Stimulated activated CD4-positive, alpha-beta T cell treated with anti-CD3 and anti-CD28 coated beads, Interleukin-4, amount 100 ng/mL, for 48 hours (primary cell): ENCODE data around the gene DICER1.

ENCODE experiments used
- DNase-seq, 2 donors: peaks; one replicate each; pipeline ENCODE4 v3.0.0-alpha.2; 2020; ENCODE audit warnings: low read depth in 2 of 2

The DICER1 gene

DNA sequence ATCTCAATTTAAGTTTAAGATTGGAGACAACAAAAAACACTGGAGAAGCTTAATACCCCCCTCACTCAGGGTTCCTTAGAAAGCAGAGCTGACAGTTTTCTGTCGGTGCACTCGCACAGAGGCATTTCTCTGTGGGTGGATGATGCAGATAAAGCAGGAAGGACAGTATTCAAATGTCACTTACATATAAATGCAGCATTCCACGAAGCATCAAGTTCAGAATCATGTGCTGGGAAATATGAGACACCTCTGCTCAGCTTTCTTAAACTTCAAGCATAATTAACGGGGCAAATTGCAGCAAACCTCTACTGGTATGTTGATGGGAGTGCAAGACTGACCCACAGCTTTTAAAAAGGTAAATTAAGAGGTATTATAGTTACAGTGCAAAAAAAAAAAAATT is 68.7 kb downstream of the DICER1 start:
- no peak for DNase-seq

DNA sequence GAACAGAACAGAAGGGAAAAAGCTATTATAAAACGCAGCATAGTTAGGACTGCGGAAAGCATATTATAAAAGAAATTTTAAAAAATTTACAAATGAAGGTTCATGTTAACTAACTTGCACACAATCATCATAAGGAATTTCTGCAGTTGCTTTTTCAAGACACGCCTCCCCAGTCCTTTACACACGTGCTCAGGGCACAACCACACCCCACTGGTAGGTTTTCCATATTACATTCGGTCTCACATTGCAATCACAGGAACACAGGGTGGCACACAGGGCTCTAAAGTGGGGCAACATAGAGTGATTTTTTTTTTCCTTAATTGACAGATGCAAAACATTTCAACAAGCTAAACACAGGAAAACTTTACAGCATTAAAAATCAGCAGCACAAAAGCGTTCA is 69.7 kb downstream of the DICER1 start:
- no peak for DNase-seq

DNA sequence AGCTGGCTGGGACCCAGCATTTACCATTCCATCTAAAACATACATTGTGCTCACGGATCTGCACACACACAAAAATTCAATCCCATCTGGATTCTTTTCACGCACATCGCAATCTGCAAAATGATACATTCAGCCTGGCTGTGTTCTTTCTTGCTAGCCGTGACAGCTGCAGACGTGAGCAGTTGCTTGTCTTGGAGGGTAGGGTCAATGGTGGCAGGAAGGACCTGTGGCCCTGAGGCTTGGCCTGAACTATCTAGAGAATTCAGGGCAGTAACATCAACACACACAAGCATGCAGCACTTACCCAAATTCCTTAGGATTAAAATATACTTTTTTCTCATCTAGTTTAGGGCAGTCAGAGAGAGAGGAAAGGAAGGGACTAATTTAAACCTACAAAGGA is 72.0 kb downstream of the DICER1 start:
- DNase-seq = no peak

DNA sequence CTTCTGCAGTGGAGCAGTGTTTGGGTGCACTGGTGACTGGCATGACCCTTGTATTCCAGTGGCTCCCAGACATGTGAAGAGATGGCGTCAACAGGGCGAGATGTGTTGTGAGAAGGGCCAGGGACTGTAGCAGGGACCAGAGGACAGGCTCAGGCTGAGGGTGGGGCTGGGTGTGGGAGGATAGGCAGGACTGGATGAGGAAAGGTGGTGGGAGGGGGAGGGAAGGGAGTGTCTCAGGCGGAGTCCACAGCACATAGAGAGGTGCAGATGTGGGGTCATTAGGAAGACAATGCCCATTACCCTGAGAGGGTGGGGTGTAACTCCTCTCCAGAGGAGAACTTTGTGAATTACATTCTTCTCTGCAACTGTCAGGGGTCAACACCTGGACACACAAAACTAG is 78.5 kb downstream of the DICER1 start:
- DNase-seq = no peak

DNA sequence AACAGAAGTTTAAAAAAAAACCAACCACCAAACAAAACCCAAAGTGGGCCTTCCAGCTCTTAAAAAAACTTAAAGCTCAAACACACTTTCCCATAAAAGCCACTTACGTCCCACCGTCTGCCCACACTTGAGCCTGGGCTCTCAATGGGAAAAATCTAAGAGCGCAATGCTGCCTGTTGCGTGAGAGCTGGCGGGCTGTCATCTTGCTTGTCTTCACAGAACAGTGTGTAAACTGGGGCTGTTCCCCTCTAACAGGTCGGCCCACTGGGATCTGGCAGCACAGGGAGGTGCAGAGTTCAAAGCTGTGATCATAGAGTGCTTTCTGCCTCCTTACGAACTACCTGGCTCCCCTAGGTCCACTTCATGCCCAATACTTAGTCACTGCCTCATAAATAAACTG is 80.0 kb downstream of the DICER1 start:
- DNase-seq = no peak

DNA sequence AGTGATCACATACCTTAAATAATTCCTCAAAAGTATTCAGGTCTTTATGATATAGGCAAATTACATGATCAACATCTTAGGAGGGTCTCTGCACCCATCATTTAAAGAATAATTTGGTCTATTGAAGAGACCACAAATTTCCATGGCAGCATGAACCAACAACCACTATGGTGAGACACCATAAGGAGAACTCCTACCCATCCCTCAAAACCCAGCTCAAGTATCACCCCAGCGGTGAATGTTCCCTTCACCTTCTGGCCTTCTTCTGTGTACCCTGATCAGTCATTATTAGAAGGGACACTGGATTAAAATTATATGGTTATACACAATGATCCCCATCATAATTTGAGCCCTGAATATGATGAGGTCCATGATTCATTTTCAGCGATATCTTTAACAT is 81.5 kb downstream of the DICER1 start:
- DNase-seq = no peak

DNA sequence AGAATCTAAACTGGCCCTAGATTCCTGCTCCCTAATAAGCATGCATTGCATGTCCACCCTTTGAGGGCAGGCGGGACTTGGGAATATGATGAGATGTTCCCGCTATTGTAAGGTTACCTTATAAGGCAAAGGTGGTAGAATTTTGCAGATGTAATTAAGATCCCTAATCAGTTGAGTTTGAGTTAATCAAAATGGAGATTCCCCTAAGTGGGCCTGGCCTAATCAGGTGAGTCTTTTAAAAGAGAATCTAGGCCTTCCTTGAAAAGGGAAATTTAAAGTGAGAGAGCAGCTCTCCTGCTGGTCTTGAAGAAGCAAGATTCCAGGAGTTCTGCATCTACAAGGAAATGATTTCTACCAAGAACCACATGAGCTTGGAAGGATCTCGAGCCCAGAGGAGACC is 83.4 kb downstream of the DICER1 start:
- no peak for DNase-seq

DNA sequence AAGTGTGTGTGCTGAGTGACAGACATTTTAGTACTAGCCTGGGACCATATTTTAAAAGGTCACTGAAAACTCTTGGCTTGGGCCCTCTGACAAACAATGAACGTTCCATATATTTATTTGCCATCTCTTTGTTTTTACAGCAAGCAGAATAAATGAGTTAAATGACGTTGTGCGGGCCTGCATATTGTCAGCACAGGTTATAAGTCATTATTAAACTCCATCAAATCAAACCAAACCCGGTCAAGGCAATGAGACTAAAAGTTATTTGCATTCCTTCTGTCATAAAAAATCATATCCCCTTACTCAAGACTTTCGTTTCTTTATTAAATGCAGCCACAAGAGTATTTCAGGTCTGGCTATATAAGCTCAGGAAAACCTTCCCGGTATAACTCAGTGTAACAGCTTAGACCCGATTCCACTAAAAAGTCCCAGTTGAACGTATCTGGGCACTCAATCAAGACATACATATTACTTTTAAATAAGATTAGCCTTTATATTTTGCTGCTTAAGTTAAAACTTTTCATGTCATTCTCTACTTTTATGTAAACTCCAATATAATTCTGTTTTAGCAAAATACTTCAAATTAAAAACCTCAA is 84.9 kb downstream of the DICER1 start:
- DNase-seq = no peak

DNA sequence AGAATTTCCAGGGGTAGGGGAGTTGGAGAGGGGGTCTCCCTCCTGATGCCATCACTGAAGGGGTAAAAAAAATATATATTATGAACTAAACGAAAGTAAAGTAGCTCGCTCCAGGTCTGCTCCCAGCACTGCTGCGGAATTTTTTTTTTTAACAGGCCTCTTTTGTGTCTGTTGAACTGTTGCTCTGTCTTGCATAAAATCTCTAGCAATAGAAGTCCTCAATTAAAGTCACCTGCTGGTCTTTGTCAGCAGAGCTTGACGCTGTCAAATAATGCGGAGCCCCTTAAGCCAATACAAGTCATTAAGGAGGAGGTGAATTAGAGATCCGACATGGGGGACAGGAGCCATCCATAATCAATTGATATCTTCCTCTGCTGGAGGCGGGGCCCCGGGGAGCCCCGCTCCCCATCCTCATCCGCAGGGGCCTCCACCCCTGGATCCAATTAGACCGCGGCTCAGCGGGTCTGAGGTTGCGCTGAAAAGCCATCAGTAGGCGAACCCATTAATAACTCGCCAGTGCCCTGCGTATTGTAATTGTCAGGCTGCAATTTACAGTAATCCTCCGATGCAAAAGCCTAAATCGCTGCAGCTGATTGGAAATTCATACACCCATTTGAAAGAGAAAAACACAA is 85.6 kb downstream of the DICER1 start:
- DNase-seq = no peak

DNA sequence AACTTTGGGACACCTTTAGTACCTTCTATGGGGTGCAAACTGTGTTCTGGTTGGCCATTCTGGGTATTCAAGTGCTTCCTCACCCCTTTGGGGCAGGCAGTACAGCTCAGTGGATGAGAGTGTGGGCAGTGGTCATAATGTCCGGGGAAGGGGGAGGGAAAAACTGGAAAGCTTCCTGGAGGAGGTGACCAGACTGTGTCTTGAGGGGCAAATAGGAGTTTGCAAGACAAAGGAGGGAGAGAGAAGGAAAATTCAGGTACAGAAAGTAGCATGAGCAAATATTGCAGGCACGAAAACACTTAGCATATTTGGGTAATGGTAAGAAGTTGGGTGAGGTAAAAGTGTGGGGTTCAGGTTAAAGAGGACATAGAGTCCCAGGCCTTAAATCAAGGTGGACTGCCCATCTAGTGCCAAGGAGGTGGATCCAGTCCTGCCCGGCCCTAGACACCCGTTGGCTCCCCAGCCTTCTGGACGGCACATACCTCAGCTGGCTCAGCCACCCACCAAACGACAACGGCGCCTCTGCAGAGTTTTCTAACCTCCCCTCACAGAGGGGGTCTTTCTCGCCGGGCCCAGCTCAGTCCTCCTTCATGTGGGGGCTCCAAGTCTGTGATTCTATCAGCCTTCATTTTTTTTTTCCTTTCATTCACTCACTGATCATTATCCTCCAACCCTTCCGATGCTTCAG is 86.4 kb downstream of the DICER1 start:
- no peak for DNase-seq

DNA sequence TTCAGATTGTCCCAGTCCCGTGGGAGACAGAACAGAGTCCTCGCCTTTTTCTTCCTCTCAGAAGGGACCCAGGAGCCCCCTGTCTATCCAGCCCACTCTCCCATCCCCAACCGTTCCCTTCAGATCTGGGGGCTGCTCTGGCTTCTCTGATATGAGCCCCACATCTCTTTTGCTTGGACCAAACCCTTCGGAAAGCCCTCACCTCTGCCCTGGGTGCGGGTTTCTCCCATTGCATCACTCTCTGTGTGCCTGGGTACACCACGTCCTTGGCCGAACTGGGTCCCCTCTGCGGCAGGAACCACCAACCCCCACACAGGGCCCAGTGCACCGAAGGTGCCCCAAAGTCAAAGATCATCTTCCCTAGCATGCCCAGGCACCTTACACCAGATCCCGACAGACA is 87.8 kb downstream of the DICER1 start:
- DNase-seq = no peak

DNA sequence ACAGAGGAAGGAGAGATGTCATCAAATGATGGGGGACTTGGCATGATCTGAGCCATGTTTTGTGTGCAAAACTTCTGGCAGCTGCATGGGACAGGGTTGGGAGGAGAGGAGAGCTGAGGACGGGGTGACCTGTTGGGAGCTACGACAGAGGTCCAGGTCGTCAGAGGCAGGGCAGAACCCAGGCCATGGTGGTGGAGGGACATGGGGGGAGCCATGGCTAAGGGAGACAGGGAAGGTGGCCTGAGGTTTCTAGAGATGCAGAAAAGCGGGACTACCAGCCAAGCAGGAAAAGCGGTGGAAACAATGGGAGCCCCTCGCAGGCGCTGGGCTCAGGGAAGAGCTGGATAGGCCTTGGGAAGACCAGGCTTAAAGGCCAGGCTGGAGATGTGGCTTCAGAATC is 88.3 kb downstream of the DICER1 start:
- DNase-seq = no peak

DNA sequence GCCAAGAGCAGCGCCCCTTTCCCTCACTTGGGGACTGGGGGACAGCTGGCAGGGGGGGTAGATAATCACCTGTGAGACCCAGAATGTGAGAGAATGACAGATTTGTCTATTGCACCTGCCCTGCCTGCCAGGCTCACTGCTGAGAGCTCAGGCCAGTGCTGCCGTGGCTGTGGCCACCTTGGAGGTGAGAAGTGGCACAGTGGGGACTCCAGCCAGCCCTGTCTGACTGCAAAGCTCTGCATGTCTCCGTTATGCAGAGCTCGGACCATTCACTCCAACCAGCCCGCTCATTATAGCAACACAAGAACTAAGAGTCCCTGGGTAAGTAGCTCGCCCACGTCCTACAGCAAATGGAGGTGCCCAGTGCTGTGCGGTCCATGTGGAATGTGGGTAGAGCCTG is 88.8 kb downstream of the DICER1 start:
- no peak for DNase-seq

DNA sequence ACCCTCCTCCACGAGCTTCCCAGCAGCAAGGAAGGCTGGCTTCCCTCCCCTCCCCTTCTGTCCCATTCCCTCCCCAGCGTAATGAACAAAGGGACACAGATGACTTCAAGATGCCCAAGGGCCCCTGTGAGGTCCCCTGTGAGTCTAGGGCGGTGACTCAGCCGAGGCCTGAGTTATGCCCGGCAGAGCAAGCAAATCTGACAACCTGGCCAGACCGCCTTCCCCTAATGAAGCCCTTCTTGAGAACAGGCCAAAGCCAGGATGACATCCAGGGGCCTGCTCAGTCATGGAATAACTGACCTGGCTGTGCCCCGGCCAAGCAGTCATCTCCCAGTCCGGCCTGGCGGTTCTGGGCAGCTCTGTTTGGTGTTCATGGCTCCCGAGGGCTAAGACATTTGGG is 89.2 kb downstream of the DICER1 start:
- no peak for DNase-seq

DNA sequence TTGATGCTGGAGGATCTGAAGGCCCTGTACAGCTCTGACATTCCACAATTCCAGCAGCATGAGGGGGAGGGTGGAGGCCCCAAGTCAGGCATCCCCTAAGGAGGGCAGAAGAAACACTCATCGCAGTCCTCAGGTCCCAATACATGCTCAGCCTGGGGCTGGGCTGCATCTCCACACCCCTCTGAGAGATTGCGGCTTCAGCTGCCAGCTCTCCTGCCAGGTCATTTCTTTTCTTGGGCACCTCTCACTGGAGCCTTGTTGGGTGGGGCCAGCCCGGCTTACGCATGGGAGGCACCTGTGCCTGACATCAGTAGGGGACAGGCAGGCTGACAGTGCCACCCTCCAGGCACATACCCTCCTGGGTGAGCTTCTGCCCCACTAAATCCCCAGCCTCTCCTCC is 89.8 kb downstream of the DICER1 start:
- DNase-seq = no peak

DNA sequence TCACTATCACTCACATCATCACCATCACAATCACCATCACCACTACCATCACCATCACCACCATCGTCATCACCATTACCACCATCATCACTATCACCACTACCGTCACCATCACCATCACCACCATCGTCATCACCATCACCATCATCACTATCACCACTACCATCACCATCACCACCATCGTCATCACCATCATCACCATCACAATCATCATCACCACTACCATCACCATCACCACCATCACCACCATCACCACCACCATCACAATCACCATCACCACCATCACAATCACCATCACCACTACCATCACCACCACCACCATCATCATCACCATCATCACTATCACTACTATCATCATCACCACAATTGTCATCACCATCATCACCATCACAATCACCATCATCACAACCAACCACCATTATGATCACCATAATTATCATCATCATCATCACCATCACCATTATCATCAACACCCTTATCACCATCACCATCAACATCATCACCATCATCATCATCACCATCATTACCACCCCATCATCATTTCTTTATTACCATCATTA is 90.8 kb downstream of the DICER1 start:
- no peak for DNase-seq

DNA sequence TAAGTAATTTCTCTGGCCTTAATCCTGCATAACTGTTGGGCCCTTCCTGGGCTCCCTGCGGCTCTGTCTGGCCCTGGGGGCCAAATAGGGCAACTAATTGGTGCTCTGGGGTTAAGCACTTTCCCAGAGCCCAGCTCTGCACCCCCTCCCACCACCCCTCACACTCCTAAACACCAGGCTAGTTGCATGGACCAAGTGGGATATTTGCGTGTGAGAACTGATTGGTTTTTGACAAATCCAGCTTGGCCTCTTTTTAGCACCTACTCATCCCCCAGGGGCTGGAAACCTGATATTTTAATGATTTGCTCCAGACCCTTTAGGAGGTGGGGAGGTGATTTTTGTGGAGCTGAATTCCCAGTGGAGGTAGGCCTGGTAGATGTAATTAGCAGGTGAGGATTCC is 91.9 kb downstream of the DICER1 start:
- DNase-seq = no peak

DNA sequence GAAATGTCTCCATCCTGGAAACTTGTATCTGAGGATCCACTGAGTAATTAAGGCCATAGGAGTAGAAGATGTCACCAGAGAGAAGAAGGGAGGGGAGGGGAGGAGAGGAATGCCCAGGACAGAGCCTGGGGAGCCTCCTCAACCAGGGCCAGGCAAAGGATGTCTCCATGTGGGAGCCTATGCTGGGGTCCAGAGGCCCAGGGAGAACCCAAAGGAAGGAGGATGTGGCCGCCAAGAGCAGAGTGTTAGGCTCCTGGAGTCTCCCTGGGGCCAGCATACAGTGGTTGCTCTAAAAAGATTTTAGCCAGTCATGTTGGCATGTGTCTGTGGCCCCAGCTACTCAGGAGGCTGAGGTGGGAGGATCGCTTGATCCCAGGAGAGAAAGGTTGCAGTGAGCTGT is 92.6 kb downstream of the DICER1 start:
- DNase-seq = no peak

DNA sequence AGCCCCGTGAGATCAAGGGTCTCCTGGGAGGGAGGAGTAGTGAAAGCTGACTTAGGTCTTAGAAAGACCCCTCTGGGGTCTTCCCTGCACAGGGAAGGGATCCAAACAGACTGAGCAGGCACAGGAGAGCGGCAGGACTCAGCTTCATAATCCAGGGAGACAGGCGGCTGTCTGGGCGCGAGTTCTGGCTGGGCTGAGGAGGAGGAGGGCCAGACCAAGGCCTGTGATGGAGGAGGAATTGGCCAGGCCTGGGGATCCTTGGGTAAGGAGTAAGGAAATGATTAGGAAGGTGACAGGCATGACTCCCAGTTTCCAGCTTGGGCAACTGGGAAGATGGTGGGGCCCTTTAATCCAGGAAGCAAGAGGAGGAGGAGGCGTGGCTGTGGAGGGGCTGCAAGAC is 93.1 kb downstream of the DICER1 start:
- DNase-seq = no peak

DNA sequence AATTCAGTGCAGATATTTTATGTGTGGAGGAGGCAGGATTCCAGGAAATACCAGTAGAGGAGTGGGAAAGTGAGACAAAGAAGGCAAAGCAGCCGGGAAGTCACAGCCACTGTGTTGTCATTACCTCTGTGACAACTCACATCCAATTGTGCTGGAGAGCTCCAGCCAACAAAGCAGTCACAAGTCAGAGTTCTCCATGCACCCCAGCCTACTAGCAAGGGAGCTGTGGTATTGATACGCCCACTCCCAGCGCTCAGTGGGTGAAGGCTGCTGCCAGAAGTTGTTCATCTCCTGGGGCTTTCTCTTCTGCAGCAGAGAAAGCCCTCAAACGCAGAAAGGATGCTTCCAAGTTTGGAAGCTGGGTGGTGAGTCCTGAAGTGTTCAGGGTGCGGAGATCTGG is 93.9 kb downstream of the DICER1 start:
- no peak for DNase-seq

DNA sequence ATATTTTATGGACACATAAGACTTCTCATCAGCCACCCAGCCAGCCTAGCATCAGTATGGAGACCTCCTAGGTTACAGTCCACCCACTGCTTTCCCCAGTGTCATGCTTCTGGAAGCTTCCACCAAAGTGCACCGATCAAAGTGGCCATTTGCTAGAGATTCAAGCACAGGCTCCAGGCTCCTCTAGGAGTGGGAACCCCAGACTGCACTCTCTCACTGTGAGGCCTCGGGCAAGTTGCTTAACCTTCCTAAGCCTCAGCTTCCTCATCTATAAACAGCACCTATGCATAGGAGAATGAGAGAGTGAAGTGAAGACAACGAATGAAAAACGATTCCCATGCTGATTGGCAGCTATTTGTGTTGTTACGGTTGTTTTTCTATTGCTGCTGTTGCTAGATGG is 94.4 kb downstream of the DICER1 start:
- no peak for DNase-seq

DNA sequence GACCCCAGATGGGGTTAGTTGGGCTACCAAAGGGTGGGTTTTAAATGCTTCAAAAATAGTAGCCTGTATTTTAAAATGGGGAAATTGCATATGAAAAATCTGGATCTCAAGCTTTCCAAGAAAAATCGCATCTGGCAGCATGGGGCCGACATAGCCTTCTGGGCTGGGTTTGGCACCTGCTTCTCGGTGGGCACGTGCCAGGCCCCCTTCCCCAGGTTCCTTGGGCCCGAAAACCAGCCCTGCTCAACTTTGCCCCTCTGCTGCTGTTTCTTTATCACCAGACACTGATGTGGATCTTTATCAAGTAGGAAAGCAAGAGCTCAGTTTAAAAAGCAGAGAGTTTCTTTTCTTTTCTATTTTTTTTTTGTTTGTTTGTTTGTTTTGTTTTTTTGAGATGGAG is 95.1 kb downstream of the DICER1 start:
- DNase-seq = no peak
